Measurements from ENCODE around the gene NECTIN1.

DNA sequence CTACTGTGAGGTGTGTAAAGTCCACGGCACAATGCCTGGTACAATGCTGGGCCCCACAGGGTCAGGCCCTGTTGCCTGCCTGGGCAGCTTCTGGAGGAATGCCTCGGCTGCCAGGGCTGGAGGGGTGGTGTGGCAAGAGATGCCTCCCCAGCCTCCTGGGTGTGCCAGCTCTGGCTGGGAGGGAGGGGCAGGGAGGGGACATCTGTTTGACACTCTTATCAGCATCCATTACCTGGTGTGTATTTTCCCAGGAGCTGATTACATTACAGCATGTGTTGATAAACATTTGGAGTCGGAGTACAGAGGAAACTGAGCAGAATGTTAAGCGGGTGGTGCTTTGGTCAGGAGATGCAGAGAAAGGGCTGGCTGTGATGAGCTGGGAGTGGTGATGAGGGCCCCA is 11.0 kb upstream of the NECTIN1 start:
- TF ChIP-seq POLR2A (IDR thresholded peaks at IDR 0.05): no peak
- TF ChIP-seq, protein P1, sequence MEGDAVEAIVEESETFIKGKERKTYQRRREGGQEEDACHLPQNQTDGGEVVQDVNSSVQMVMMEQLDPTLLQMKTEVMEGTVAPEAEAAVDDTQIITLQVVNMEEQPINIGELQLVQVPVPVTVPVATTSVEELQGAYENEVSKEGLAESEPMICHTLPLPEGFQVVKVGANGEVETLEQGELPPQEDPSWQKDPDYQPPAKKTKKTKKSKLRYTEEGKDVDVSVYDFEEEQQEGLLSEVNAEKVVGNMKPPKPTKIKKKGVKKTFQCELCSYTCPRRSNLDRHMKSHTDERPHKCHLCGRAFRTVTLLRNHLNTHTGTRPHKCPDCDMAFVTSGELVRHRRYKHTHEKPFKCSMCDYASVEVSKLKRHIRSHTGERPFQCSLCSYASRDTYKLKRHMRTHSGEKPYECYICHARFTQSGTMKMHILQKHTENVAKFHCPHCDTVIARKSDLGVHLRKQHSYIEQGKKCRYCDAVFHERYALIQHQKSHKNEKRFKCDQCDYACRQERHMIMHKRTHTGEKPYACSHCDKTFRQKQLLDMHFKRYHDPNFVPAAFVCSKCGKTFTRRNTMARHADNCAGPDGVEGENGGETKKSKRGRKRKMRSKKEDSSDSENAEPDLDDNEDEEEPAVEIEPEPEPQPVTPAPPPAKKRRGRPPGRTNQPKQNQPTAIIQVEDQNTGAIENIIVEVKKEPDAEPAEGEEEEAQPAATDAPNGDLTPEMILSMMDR (IDR thresholded peaks at IDR 0.05): no peak

Data from right lobe of liver (tissue), 4 donors.